GM12874 (cell line): Measurements from ENCODE around the gene WASF3.

ENCODE experiments used
- TF ChIP-seq, protein P1 (sequence below): IDR thresholded peaks from 2 replicates; pipeline ENCODE4 v1.5.1; 2011; ENCODE audit warnings: low read depth, mild to moderate bottlenecking, control low read depth, low read length, moderate library complexity; ENCODE audit not compliant: insufficient read depth

The WASF3 gene

DNA sequence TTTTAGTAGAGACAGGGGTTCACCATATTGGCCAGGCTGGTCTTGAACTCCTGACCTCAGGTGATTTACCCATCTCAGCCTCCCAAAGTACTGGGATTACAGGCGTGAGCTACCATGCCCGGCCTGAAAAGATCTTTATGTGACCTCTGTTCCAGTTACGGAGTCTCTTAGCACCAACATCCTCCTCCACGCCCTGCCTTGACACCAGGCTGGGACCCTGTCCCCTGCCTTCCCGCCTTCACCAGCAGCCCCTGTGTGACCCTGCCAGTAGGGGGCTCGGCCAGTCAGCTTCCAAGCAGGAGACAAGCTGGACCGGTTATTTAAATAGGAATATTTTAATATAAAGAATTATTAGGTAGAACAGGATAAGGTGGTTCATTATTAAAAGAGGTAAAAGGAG is 148.9 kb downstream of the WASF3 start:
- TF ChIP-seq, protein P1, sequence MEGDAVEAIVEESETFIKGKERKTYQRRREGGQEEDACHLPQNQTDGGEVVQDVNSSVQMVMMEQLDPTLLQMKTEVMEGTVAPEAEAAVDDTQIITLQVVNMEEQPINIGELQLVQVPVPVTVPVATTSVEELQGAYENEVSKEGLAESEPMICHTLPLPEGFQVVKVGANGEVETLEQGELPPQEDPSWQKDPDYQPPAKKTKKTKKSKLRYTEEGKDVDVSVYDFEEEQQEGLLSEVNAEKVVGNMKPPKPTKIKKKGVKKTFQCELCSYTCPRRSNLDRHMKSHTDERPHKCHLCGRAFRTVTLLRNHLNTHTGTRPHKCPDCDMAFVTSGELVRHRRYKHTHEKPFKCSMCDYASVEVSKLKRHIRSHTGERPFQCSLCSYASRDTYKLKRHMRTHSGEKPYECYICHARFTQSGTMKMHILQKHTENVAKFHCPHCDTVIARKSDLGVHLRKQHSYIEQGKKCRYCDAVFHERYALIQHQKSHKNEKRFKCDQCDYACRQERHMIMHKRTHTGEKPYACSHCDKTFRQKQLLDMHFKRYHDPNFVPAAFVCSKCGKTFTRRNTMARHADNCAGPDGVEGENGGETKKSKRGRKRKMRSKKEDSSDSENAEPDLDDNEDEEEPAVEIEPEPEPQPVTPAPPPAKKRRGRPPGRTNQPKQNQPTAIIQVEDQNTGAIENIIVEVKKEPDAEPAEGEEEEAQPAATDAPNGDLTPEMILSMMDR: no peak

DNA sequence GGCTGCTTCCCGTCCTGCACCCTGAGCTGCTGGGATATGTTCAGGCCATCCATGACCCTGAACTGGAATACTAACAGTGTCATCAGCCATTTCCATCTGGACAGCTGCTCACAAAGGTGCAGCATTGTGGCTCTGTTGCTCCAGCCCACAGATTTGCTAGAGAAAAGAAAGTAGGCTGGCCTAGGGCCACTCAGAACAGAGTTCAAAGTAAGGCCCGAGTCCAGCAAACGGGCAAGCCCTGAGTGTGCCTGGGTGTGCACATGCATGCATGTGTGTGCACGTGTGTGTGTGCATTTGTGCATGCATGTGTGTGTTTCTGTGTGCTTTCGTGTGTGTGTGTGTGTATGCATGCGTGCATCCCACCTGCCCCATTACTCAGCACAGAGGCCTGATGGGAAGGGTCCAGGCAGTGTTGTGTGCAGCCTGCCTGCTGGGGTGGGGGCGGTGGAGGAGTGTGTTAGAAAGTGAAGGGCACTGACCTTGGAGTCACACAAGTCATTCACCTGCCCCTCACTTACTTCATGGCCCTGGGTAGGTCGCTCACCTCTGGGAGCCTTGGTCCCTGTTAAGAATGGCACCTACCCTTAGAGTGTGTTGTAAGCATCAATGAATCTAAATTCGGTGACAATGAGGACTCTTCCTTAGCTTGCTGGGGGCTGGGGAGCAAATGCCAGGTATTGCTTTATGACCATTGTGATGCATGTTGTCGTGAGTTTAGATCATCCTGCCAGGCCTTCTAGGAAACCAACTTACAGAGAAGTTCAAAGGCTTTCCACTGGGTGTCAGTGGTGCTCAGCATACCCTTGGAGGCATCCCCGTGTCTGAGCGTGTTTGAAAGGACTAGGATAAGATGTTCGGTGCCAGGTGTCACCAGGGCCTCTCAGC is 149.9 kb downstream of the WASF3 start:
- TF ChIP-seq, protein P1: peak; percentile 50

DNA sequence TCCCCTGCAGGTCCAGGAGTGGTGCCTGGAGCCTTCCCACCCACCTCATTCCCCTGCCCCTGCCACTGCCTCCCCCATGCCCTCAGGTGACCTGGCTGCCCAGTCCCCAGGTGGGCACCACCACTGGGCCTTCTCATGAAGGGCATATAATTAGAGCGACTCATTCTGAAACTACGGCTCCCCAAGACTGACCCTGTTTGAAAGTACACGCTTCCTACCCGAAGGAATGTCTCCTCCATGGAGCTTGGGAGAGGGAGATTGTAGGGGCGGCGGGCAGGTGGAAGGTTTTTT is 150.5 kb downstream of the WASF3 start:
- TF ChIP-seq, protein P1: no peak

- TF ChIP-seq, protein P1: no peak
Measured at GRCh38 chr13:26709461-26709860, 152.0 kb downstream of the WASF3 start.

- TF ChIP-seq, protein P1: no peak
Measured at GRCh38 chr13:26710166-26710565, 152.7 kb downstream of the WASF3 start.

- TF ChIP-seq, protein P1: no peak
Measured at GRCh38 chr13:26711211-26711610, 153.7 kb downstream of the WASF3 start.

DNA sequence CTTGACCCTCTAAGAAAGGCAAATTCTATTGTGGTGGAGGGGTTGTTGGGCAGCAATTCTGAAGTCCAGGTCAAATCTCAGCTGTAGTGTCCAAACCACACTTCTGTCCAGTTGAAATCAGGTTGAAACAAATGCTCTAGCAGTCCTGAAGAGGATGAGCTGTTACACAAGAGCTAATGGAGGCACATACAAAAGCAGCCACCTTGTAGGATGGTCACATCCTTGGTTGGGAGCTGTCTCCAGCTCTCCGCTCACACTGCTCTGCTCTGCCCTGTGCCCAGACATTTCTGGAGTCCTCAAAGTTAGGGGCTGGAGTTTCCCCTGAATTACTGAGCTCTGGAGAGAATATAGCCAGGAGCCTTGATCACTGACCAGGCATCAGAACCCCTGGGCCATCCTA is 155.9 kb downstream of the WASF3 start:
- TF ChIP-seq, protein P1: no peak

- TF ChIP-seq, protein P1: no peak
Measured at GRCh38 chr13:26716984-26717383, 159.5 kb downstream of the WASF3 start.
